Endothelial cell (in vitro differentiated cells): Measurements from ENCODE around the gene AMPD2. TPM values are rescaled to one million over a fixed set of nuclear protein-coding genes. Genes with fewer than 3 reads are reported as not detected.
A peak's percentile ranks its signal among the peaks of the same experiment; 100 is the strongest.

Experiments used
- DNase-seq: peaks from one replicate; pipeline ENCODE4 v3.0.0; 2021; ENCODE audit warnings: low spot score
- H3K27ac Mint-ChIP-seq: one replicate; pipeline ENCODE4 v1.8.0; 2021; ENCODE audit warnings: mixed read lengths, inconsistent platforms; ENCODE audit not compliant: unreplicated experiment
- H3K27me3 Mint-ChIP-seq: one replicate; pipeline ENCODE4 v1.8.0; 2021; ENCODE audit warnings: mild to moderate bottlenecking, moderate library complexity, mixed read lengths, inconsistent platforms; ENCODE audit not compliant: unreplicated experiment
- H3K36me3 Mint-ChIP-seq: one replicate; pipeline ENCODE4 v1.8.0; 2021; ENCODE audit warnings: mild to moderate bottlenecking, low read depth, mixed read lengths, inconsistent platforms; ENCODE audit not compliant: unreplicated experiment
- H3K4me1 Mint-ChIP-seq: one replicate; pipeline ENCODE4 v1.8.0; 2021; ENCODE audit warnings: mild to moderate bottlenecking, mixed read lengths, inconsistent platforms; ENCODE audit not compliant: unreplicated experiment
- H3K4me3 Mint-ChIP-seq: one replicate; pipeline ENCODE4 v1.8.0; 2021; ENCODE audit warnings: mild to moderate bottlenecking, mixed read lengths, inconsistent platforms; ENCODE audit not compliant: unreplicated experiment
- H3K9me3 Mint-ChIP-seq: one replicate; pipeline ENCODE4 v1.8.0; 2021; ENCODE audit warnings: mixed read lengths, inconsistent platforms; ENCODE audit not compliant: unreplicated experiment
- total RNA-seq: library from RNA; stranded (reverse); fragmentation: NEBNext Ultra II Directional; extraction: Animal tissue kit (Norgen Biotek cat#: 25700); gene quantifications from one replicate; pipeline ENCODE4 v1.2.1, GENCODE V29; 2021; ENCODE audit not compliant: unreplicated experiment
- TF ChIP-seq, protein P1 (sequence below): fragments of 200-600 bp; sonication (generic); IDR thresholded peaks from one replicate; pipeline ENCODE4 v1.5.0; 2021; ENCODE audit warnings: antibody characterized with exemption; ENCODE audit not compliant: unreplicated experiment

AMPD2 gene
- total RNA-seq, 1 donor from 2014 or later, result 92.7 TPM

- TF ChIP-seq, protein P1, sequence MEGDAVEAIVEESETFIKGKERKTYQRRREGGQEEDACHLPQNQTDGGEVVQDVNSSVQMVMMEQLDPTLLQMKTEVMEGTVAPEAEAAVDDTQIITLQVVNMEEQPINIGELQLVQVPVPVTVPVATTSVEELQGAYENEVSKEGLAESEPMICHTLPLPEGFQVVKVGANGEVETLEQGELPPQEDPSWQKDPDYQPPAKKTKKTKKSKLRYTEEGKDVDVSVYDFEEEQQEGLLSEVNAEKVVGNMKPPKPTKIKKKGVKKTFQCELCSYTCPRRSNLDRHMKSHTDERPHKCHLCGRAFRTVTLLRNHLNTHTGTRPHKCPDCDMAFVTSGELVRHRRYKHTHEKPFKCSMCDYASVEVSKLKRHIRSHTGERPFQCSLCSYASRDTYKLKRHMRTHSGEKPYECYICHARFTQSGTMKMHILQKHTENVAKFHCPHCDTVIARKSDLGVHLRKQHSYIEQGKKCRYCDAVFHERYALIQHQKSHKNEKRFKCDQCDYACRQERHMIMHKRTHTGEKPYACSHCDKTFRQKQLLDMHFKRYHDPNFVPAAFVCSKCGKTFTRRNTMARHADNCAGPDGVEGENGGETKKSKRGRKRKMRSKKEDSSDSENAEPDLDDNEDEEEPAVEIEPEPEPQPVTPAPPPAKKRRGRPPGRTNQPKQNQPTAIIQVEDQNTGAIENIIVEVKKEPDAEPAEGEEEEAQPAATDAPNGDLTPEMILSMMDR, result no peak
- H3K36me3 Mint-ChIP-seq, result no peaks in the 10 kb centered on the region
- H3K27me3 Mint-ChIP-seq, result peaks cover 20% of the 10 kb centered on the region
- DNase-seq, result no peak
- H3K9me3 Mint-ChIP-seq, result no peaks in the 10 kb centered on the region
- H3K4me1 Mint-ChIP-seq, result peaks cover 57% of the 10 kb centered on the region
- H3K27ac Mint-ChIP-seq, result peak overlapping the region; percentile 65
- peak overlapping the region; percentile 92 for H3K4me3 Mint-ChIP-seq
Observed at GRCh38 chr1:109618661-109619575, 719 bp upstream of the AMPD2 start.

GRCh38 chr1:109620401-109620791 is 759 bp downstream of the AMPD2 start:
- peaks cover 54% of the 10 kb centered on the region for H3K4me1 Mint-ChIP-seq
- TF ChIP-seq, protein P1, result no peak
- H3K4me3 Mint-ChIP-seq, result peak overlapping the region; percentile 97
- DNase-seq, result peak; percentile 45
- H3K27me3 Mint-ChIP-seq, result peaks cover 23% of the 10 kb centered on the region
- no peaks in the 10 kb centered on the region for H3K9me3 Mint-ChIP-seq
- H3K36me3 Mint-ChIP-seq, result no peaks in the 10 kb centered on the region
- peak overlapping the region; percentile 97 for H3K27ac Mint-ChIP-seq

DNA sequence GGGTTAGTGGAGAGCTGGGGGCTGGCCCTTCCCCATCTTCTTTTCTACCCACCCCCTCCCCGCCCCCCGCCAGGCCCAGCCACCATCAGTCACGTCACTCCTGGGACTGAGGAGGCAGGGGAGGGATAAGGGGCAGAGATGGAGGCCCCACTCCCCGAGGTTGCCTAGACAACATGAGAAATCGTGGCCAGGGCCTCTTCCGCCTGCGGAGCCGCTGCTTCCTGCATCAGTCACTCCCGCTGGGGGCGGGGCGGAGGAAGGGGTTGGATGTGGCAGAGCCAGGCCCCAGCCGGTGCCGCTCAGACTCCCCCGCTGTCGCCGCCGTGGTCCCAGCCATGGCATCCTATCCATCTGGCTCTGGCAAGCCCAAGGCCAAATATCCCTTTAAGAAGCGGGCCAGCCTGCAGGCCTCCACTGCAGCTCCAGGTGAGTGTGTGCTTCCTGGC is 1.2 kb downstream of the AMPD2 start:
- TF ChIP-seq, protein P1, result no peak
- H3K36me3 Mint-ChIP-seq, result no peaks in the 10 kb centered on the region
- peak overlapping the region; percentile 97 for H3K27ac Mint-ChIP-seq
- H3K27me3 Mint-ChIP-seq, result peaks cover 26% of the 10 kb centered on the region
- DNase-seq, result peak; percentile 95
- H3K4me3 Mint-ChIP-seq, result peak overlapping the region; percentile 97
- H3K9me3 Mint-ChIP-seq, result no peaks in the 10 kb centered on the region
- peaks cover 52% of the 10 kb centered on the region for H3K4me1 Mint-ChIP-seq

DNA sequence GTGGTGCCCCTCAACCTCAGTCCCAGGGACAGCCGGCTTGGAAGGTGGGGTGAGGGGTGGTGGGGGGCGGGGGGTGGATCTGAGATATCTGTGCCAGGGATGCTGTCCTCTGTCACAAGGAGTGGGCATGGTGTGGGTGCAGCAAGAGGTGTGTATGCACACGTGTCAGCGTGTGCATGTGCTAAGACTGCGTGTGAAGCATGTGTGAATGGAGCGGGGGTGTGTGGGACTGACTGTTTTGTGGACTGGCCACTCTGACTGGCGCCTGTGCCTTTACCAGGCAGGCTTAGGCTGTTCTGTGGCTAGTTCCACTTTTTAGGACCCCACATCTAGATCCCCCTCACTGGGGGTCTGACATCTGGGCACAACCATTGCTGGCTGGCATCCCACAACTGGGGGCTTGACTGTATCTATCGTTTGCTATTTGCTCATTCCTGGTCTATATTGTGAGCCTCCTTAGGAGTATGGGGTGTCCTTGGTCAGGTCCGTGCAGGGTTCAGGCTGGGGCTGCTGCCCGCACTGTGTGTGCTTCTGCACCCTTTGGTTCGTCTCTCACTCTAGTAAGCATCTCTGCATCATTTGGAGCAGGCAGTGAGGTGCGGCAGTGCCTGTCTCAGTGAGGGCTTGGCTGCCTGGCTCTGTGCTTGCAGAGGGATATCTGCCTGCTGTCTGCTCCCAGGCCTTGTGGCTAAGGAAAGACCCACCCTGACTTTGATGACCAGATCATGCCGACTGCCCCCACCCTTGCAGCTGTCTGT is 1.9 kb downstream of the AMPD2 start:
- TF ChIP-seq, protein P1, result no peak
- Mint-ChIP-seq H3K36me3 (no peaks in the 10 kb centered on the region), H3K4me3 (peak overlapping the region; percentile 90), H3K4me1 (peaks cover 45% of the 10 kb centered on the region), H3K9me3 (no peaks in the 10 kb centered on the region), H3K27ac (peak overlapping the region; percentile 89), H3K27me3 (peaks cover 27% of the 10 kb centered on the region)
- no peak for DNase-seq
